HEK293 (cell line): Measurements from ENCODE around the gene GPRIN2.

Source experiments
- KLF10 ChIP-seq: fragments of 450-650 bp; IDR thresholded peaks from 2 replicates; pipeline ENCODE4 v1.5.1; 2018; ENCODE audit warnings: missing biosample characterization, mild to moderate bottlenecking, missing genetic modification characterization
- SP2 ChIP-seq: fragments of 450-650 bp; formaldehyde crosslinking; IDR thresholded peaks from 2 replicates; pipeline ENCODE4 v1.5.1; 2016; ENCODE audit warnings: missing biosample characterization, missing genetic modification characterization
- YY1 ChIP-seq: fragments of 450-650 bp; formaldehyde crosslinking; IDR thresholded peaks from 2 replicates; pipeline ENCODE4 v1.5.1; 2018; ENCODE audit warnings: missing biosample characterization, missing genetic modification characterization
- ZFP37 ChIP-seq: fragments of 450-650 bp; formaldehyde crosslinking; IDR thresholded peaks from 2 replicates; pipeline ENCODE4 v1.5.1; 2016; ENCODE audit warnings: missing biosample characterization, missing genetic modification characterization
- ZNF394 ChIP-seq: fragments of 450-650 bp; formaldehyde crosslinking; IDR thresholded peaks from 2 replicates; pipeline ENCODE4 v1.5.1; 2016; ENCODE audit warnings: missing biosample characterization, missing genetic modification characterization, mild to moderate bottlenecking, moderate library complexity, borderline replicate concordance
- ZNF707 ChIP-seq: fragments of 450-650 bp; formaldehyde crosslinking; IDR thresholded peaks from 2 replicates; pipeline ENCODE4 v1.5.1; 2016; ENCODE audit warnings: missing biosample characterization, missing genetic modification characterization
- TF ChIP-seq, protein P1 (sequence below): fragments of 450-650 bp; formaldehyde crosslinking; IDR thresholded peaks from 2 replicates; pipeline ENCODE4 v1.5.0; 2017; ENCODE audit warnings: missing biosample characterization, missing genetic modification characterization, borderline replicate concordance
- TF ChIP-seq, protein P2 (sequence below): fragments of 450-650 bp; formaldehyde crosslinking; IDR thresholded peaks from 2 replicates; pipeline ENCODE4 v1.5.1; 2016; ENCODE audit warnings: missing biosample characterization, missing genetic modification characterization

DNA sequence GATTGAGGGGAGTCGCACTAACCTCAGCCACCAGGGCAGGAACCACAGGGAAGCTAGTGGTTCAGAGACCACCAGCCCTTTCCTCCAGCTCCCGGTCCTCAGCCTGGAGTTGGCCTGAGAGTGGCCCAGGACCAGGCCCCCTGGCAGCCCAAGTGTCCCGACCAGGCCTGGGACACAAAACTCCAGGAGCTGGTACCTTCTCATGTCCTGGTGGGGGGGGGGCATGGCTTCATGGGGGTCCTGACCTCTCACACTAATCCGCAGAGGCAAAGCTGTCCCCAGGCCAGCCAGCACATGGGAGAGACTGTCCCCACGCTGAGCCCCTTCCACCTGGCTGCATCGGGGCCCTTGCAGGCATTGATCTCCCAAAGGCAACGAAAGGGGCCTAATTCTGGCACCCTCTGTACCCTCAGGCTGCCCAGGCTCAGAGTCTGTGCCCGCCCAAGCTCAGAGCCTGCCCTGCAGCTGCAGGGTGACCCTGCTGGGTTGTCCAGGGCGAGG lies 28.2 kb downstream of the GPRIN2 start:
- TF ChIP-seq ZFP37 = no peak
- TF ChIP-seq, protein P1, sequence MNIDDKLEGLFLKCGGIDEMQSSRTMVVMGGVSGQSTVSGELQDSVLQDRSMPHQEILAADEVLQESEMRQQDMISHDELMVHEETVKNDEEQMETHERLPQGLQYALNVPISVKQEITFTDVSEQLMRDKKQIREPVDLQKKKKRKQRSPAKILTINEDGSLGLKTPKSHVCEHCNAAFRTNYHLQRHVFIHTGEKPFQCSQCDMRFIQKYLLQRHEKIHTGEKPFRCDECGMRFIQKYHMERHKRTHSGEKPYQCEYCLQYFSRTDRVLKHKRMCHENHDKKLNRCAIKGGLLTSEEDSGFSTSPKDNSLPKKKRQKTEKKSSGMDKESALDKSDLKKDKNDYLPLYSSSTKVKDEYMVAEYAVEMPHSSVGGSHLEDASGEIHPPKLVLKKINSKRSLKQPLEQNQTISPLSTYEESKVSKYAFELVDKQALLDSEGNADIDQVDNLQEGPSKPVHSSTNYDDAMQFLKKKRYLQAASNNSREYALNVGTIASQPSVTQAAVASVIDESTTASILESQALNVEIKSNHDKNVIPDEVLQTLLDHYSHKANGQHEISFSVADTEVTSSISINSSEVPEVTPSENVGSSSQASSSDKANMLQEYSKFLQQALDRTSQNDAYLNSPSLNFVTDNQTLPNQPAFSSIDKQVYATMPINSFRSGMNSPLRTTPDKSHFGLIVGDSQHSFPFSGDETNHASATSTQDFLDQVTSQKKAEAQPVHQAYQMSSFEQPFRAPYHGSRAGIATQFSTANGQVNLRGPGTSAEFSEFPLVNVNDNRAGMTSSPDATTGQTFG = no peak
- no peak for TF ChIP-seq KLF10
- no peak for TF ChIP-seq ZNF394
- no peak for TF ChIP-seq YY1 (tag by site-specific recombination)
- TF ChIP-seq SP2 = no peak
- TF ChIP-seq, protein P2, sequence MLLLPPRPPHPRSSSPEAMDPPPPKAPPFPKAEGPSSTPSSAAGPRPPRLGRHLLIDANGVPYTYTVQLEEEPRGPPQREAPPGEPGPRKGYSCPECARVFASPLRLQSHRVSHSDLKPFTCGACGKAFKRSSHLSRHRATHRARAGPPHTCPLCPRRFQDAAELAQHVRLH = no peak
- TF ChIP-seq ZNF707 = no peak
